NCI-H446 (cell line): ENCODE results near the gene FCER1G.

Experiments used
- DNase-seq, 2 experiments: peaks; one replicate each; lab custom pipeline; 2025; lab: John Stamatoyannopoulos, UW

Gene FCER1G

GRCh38 chr1:161266202-161266601 lies 51.1 kb downstream of the FCER1G start:
- DNase-seq: no peak

DNA sequence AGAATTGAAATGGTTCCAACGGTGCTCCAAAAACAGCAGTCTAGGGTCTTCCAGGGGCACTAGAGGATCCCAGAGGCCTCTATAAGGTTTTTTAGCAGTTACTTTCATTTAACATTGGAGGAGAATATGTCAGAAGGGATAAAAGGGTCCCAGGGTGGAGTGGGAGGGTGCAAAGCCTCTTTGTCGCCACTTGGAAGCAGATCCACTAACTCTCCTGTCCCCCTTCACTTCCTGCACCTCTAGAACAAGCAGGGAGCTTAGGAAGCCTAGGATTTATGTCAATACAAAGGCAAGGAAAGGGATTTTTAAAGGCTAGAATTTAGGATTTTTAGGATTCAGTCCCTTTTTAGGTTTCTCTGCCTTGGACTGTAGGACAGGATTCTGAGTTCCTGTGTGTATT lies 51.7 kb downstream of the FCER1G start:
- DNase-seq: no peak

- DNase-seq: no peak
These were observed 52.2 kb downstream of the FCER1G start for GRCh38 chr1:161267321-161267720.
